ENCODE results near the gene DUSP22.
"Not testable (repeated sequence)": the region's sequence is repeated elsewhere in the genome, so short reads cannot be mapped to it uniquely, and the experiment has no call there.

DUSP22 gene

DNA sequence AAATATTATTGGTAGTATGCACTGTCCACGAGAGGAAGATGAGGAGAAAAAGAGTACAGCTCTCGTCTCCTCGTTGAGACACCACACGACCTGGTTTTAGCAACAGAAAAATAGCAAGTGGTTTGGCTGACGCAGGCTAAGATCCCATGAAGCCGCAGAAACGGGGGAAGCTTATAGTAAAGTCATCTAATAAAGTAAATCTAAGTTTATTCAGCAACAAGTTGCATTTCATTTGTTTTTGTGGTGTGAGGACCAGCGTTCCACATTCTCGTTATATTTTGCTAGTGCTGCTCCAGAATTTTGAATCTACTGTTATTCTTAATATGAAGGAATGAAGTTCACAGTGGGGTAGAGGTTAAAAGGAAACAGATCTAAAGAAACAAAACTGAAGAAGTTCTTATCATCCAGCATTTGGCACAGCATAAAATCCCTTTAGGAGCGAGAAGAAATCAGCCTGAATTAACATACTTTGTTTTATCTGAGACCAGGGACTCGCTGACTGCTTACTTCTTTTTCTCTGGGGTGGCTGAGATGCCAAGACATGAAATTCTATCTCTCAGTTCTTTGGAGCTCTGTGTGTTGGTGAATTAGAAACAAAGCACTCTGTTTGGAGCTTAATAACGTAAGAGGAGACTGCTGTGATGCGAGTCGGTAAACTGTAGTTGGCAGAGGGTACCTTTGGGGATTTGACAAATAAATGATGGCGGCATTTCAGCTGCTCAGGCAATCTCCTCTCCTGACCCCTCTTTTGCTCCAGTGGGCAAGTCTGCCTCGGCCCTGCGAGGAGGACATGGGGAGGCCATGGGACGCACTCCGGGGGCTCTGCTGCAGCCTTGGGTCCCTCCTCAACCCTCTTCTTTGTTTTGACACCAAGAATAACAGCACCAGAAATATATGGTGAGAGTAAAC, 74.4 kb downstream of the DUSP22 start:
- DNase-seq, result no peak

DNA sequence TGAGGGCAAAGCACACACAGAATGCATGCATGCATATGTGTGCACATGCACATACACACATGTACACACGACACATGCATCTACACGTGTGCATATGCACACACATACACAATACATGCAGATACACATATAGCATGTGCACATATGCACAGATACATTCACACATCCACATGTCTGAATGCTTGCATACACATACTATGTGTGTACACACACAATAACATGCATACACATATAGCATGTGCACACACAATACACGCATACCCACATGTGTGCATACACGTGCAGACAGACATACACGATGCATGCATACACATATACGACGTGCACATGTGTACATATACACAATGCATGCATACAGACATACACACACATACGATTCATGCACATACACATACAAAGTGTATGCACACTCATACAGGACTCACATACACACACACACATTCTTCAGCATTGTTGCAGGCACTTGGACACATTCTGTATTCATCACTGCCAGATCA, 75.1 kb downstream of the DUSP22 start:
- no peak for DNase-seq

DNA sequence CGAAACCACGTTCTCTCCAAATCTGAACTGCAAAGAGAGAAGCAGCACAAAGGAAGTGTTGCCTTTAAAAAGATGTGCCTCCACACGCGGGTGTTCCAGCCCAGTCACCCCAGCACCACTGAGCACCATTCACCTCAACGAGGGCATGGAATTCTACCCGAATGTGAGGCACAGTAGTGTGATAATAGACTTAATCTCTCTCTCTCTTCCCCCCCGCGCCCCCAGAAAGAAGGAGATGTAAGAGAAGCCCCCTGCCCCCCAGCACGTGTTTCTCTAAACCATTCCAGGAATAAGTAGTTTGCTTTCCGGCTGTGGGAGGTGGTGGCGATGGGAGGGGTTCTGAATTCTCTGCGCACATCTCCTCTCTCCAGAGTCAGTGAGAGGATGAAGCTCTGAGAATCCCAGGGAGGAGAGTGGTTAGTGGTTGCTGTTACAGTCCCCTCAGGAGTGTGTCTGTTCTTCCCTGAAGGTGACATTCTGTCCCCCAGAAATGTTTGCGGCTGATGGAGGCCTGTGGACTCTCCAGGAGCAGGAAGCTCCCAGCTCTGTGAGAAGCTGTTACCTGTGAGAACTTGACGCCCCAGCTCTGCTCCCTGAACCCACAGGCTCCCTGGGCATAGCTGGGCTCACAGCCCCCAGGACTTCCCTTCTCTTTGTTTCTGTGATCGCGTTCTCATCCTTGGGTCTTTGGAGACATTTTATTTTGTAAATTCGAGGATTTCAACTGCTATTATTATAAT, 75.8 kb downstream of the DUSP22 start:
- DNase-seq, result no peak

DNA sequence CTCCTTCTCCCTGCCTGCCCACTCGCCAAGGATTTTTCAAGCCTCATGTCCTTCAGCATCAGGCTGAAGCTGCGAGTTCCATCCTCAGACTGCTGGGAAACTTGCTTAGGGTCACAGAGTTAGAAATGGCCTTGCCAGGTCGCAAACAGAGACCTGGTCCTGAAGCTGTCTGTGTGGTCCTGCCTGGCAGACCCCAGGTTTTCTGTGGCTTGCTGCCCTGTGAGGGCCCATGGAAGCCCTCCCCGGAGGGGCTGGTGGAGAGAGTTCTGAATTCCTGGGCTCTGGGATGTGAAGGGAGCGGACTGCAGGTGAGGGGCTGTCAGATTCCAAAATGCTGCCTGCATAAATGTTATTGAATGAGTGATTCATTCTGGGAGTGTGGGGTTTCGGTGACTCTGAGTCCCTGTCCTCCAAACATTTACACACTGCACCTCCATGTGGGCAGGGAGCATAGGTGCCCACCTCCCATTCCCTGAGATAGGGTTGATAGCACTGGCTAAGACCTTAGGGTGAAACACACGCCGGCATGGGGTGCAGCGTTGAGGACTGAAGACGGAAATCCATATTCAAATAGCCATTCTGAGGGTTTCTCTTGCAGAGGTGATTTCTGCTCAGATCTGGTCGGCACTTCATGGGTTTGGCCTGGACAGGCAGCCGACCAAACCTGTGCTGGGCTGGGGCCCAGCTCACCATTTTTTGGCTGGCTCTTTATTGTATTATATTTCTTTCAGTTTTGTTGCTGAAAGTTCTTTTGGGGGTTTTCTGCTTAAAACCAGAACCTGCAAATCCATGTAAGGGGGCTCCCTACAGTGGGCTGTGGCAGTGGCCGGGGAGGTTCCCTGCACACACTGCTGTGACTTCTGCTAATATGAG, 77.5 kb downstream of the DUSP22 start:
- DNase-seq, result no peak

DNA sequence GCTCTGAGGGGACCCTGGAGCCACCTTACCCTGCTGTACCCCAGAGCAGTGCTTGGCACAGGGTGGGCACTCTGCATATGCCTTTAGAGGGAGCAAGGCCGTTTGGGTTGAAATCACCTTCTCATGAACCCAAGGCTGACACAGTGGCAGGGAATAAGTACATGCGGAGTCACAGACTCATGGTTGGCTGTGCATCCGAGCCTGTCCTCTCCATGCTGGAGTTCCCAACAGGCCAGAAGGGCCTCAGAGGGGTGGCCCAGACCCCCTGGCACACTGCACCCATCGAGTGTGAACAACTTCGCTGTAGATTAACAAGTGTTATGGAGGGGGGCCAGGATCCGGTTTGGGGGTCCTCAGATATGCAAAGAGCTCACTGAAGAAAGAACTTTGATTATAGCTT, 78.3 kb downstream of the DUSP22 start:
- DNase-seq, result no peak

DNA sequence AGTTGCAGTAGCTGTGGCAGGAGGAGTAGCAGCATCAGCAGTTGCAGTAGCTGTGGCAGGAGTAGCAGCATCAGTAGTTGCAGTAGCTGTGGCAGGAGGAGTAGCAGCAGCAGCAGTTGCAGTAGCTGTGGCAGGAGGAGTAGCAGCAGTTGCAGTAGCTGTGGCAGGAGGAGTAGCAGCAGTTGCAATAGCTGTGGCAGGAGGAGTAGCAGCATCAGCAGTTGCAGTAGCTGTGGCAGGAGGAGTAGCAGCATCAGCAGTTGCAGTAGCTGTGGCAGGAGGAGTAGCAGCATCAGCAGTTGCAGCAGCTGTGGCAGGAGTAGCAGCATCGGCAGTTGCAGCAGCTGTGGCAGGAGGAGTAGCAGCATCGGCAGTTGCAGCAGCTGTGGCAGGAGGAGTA, 79.6 kb downstream of the DUSP22 start:
- not testable (repeated sequence) for DNase-seq

DNA sequence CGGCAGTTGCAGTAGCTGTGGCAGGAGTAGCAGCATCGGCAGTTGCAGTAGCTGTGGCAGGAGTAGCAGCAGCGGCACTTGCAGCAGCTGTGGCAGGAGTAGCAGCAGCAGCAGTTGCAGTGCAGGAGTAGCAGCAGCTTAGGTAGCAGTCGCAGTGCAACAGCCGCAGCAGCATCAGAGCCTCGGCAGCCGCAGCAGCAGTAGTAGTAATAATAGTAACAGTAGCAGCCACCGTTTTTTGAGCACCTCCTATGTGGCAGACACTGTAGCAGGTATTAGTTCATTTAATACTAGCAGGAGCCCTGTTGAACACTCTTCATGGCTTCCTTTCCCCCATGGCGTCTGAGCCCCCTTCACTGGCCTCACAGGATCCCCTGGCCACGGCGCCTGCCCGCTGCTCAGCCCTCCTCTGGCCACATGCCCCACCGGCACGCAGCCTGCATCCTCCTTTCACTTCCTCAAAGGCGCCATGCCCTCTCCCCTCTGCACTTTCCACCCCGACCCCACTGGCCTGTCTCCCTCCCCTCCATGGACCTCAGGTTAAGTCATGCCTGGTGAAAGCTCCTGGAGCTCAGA, 80.1 kb downstream of the DUSP22 start:
- no peak for DNase-seq

DNA sequence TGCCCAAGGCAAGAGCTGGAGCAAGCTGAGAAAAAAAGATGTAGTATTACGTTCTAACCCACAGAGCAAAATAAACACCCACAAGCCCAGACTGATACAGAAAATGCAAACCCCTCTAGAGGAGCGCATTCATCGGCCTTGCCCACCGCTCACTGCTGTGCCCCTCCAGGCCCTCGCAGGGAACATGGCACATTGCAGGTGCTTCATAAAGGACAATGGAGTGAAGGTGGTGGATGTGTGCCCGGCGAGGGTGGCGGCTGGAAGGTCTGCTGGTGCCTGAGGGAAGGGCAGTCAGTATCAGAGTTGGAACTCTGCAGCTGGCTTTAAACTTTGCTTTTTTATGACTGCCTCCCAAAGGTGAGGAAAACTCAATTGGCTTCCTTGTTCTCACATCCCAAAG, 80.7 kb downstream of the DUSP22 start:
- DNase-seq, result no peak

DNA sequence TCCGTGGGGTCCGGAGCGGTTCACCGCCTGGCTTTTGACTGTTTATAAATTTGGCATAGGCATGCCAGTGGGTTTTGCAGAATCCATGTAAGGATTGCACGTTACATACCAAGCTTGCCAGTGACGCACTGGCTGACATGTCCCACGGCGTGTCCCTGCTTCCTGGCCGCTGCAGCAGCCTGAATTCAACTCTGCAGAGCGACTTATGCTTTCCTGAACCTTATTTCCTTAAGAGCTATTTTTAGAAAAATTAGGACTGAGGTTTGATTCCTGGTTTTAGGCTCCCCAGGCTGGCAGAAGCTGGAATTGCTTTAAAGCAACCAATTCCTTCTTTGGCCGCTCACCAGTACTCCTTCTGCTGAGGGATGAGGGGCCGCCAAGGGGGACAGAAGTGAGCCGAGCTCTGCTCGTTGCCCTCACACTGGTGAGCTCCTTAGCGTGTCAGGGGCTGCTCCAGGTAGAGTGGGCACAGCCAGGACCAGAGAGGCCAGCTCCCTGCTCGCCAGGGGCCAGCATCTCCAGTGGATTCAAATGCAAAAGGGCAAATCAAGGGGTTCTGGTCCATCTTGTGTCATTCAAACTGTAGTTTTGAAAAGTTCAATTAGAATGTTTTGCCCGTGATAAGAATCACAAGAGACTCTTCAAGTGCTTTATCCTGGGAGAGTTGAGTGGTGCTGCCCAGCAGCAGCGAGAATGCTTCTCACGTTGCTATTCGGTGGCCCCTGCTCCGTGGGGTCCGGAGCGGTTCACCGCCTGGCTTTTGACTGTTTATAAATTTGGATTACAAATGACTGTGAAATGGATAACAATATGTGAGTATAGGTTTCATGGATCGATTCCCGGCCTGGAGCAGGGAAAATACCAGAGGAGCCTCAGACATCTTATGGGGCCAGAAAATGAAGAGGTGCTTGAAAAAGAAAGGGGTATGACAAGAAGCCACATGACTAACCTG, 81.8 kb downstream of the DUSP22 start:
- DNase-seq, result no peak

DNA sequence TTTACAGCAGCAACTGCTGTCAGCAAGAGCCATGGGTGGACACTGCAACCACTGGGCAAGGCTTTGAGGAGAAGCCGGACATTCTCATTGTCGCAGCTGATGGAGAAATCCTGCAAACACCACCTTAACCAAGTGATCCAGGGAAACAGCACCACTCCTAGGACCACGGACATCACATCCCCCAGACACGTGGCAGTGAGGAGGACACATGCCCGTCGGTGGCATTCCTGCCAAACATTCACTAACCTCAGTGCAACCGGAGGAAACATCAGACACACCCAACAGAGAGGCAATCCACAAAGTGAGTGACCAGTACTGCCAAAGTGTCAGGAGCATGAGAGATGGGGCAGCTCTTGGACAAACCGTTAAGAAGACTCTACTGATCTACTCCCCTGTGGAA, 82.7 kb downstream of the DUSP22 start:
- DNase-seq, result no peak

DNA sequence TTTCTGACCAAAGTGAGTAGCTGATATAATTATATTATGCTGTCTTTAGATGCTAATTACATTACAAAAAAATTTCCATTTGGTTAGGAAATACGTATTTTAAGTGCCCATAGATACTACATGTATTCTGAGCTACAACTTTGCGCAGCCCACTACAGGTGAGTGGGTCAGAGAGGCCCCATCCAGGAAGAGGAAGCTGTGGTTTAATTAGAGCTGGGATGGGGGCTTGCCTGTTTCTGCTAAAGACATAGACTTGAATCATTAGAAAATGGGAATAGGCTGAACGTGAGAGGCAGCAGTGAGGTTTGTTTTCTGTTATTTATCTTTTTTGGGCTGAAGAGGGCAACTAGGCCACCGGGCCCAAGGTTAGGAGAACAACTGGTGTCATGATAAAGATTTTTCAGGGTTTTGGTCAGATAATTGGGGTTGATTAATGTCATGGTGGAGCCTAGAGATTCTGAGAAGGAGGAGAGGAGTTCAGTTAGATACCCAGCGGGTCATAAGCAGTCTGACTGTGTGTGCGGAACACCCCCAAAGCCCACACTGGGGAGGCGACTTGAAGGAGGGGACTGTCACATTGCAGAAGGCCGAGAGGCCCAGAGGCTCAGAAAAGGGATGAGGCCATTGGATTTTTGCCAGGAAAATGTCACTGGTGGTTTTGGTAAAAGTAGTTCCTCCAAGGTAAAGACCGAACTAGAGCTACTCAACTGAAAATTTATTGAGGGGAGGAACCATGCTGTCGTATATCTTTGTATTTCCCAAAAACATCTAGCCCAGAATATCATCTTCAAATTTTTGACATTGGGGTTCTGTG, 84.7 kb downstream of the DUSP22 start:
- DNase-seq, result no peak

DNA sequence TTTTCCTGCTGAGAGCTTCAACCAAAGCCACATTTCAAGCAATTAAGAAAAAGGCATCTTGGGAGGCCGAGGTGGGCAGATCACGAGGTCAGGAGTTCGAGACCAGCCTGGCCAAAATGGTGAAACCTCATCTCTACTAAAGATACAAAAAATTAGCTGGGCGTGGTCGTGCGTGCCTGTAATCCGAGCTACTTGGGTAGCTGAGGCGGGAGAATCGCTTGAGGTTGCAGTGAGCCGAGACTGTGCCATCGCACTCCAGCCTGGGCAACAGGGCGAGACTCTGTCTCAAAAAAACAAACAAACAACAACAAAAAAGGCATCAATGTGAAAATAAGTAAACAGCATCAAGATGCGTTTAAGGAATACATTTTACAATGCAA, 85.3 kb downstream of the DUSP22 start:
- DNase-seq, result not testable (repeated sequence)

DNA sequence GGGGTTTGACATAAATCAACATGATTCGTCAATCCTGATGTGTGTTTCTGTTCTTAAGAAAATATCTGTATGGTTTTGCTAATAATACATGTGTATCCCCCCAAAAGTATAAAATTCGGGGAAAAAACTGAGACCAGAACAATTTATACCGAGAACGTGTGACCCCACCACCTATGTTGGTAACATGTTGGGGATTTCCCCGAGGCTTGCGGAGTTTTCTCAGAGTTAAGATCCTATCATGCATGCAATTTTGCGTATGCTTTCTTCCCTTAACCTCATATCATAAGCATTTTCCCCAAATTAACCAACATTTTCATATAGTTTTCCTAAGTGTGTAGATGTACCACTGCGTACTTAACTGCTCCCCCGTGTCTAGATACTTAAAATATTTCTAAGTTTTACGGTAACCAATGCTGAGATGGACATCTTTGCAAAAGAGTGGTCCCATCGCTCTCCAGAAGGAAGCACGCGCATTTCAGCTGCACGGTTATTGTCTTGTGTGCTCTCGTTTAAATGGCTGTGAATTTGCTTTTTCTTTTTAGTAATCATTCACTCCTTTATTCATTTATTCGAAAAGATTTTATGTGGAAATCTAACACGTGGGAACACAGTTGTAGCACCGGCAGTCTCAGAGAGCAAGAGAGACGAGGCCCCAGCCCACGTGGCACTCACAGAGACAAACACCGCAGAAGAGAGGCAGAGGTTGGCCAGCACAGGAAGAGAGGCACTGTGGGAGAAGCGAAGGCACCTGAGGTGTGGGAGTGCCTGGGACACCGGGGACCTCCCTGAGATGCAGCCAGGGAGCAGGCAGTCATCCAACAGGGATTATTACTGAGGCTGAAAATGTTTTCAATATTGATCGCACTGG, 86.0 kb downstream of the DUSP22 start:
- no peak for DNase-seq

DNA sequence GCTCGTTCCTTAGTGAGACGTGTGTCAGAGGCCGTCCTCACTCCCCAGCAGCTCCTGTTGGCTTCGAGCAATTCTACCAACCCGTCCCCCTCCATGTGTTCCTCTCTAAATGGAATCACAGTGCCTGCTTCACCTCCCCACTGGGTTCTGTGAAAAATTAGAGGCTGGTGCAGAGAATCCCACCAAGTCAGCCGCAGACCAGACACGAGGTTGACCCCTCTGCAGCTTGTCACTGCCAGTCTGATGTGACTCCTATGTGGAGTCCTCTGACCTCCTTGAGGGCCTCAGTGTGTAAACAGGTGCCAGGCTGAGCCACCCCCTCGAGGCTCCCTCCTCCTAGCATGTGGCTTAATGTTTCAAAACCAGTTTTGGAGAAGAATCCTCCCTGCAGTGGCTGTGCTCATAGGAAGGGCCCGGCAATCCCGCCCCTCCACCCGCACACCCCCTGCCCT, 86.7 kb downstream of the DUSP22 start:
- DNase-seq, result no peak

DNA sequence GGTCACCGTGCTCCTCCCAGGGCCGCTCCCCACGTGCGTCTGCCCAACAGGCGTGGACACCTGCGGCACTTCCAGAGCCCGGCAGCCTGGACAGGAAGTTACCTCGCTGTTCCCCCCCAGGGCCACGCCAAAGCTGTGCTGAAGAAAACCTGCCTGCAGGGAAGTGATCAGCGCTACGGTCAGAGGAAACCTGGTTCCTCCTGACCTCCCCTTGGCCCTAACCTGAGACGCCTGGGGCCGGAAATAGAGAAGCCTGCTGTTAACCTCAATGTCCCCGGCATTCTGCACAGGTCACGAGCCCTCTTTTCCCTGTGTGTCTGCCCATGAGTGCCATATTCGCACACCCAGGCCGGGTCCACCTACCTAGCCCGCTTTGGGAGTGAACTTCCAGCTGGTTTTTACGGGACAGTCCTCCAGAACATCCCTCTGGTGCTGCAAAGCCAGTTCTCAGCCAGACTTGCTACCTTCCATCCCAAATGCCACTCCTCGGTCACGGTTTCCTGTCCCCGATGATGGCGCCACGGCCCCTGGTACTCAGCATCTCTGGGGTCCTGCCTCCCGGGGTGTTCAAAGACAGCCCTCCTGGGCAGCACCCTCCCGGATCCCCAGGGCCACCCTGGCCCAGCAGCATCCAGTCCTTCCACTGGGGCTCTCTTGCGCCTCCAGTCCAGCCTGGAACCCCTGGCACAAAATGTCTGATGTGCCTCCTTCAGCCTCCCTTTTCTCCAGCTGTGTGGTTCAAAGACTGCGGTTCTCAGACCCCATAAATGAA, 87.3 kb downstream of the DUSP22 start:
- no peak for DNase-seq

DNA sequence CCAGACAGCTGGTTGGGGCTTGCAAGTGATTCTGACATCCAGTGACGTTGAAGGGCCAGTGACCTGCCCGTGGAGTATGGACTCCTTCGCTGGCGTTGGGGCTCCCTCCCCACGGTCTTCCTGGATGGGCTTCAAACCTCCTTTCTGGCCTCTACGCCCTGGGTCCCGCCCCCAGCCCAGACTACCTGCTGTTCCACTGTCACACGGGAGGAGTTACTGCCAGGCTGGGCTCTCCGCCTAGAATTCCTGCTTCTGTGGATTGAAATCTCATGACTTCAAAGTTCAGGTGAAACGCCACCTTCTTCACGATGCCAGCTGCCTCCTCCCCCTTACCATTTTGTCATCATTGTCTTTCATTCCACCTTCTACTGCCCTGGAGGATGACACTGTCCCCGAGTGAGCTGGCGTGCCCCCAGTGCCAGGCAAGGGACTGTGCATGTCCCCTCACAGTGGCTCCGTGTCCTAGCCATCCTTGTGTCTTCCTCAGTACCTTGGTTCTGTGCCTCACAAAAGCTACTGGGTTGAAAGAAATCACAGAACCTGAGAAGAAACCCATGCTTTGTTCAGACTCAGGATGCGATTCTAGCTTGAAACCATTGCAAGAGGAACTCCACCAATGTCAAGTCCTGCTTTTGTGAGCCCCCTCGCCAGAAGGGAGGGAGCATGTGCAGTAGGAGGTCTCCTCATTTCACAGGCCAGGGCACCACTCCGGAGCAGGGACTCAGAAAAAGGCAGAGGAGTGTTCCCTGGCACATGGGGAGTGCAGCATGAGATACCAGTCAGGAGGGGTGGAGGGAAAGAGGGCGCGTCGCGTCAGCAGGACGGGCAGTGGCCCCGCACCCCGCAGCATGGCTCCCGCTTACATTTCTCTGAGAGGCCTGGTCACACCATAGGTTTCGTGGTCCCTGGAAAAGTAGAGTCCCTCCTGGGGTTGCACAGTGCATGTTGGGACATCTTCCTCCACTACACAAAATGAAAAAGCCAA, 88.2 kb downstream of the DUSP22 start:
- no peak for DNase-seq

DNA sequence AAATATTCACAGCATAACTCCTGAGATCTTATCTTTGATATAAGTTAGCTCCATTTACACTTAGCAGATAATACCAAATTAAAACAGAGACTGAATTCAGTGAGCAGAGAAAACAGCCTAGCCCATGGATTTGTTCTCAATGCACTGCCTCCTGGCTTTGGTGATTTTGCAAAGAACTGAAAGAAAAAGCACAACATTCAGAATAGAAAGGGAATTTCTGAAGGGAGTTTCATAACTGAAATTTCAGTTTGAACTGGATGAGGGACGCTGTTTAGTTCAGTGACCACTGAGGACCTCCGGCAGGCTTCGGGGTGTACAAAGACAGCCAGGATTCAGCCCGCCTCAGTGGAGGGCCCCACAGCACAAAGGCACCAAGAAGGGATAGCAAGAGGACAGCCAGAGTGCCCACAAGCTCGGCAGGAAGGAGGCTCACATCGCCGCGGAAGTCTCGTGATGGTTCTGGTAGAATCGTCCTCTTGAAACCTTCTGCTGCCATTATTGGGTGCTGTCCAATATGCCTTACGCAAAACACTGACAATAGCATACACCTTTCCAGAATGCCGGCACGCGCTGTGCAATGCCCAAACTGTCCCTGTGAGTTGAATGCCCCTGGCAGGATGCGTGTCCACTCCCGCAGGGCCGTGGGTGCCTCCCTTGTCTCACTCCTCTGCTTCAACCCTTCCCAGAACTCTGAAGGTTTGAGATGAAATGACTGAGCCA, 89.6 kb downstream of the DUSP22 start:
- DNase-seq, result no peak
